HEK293T (cell line): ENCODE data around the gene CD99.

Experiments
- ARNT ChIP-seq: fragments of 450-650 bp; IDR thresholded peaks from 2 replicates; pipeline ENCODE4 v1.6.1; 2017; ENCODE audit warnings: mild to moderate bottlenecking
- BHLHE40 ChIP-seq: fragments of 450-650 bp; IDR thresholded peaks from 2 replicates; pipeline ENCODE4 v1.6.1; 2016; ENCODE audit warnings: mild to moderate bottlenecking, moderate library complexity, borderline replicate concordance
- CTBP1 ChIP-seq: fragments of 450-650 bp; IDR thresholded peaks from 2 replicates; pipeline ENCODE4 v1.6.1; 2016; ENCODE audit warnings: borderline replicate concordance
- ELF4 ChIP-seq: fragments of 450-650 bp; IDR thresholded peaks from 2 replicates; pipeline ENCODE4 v1.6.1; 2017; ENCODE audit warnings: antibody characterized with exemption
- FOXA1 ChIP-seq: fragments of 450-650 bp; IDR thresholded peaks from 2 replicates; pipeline ENCODE4 v1.6.1; 2016; ENCODE audit warnings: mild to moderate bottlenecking
- FOXK2 ChIP-seq: fragments of 450-650 bp; IDR thresholded peaks from 2 replicates; pipeline ENCODE4 v1.6.1; 2016; ENCODE audit warnings: mild to moderate bottlenecking
- FOXM1 ChIP-seq: fragments of 450-650 bp; IDR thresholded peaks from 2 replicates; pipeline ENCODE4 v1.6.1; 2017; ENCODE audit warnings: mild to moderate bottlenecking, borderline replicate concordance
- HDGF ChIP-seq: fragments of 450-650 bp; IDR thresholded peaks from 2 replicates; pipeline ENCODE4 v1.6.1; 2017; ENCODE audit warnings: antibody characterized with exemption, borderline replicate concordance
- L3MBTL2 ChIP-seq: fragments of 450-650 bp; conservative IDR thresholded peaks from 2 replicates; pipeline ENCODE4 v1.6.1; 2016; ENCODE audit warnings: mild to moderate bottlenecking
- LEF1 ChIP-seq: fragments of 450-650 bp; IDR thresholded peaks from 2 replicates; pipeline ENCODE4 v1.6.1; 2017; ENCODE audit warnings: mild to moderate bottlenecking, borderline replicate concordance
- PKNOX1 ChIP-seq: fragments of 450-650 bp; IDR thresholded peaks from 2 replicates; pipeline ENCODE4 v1.6.1; 2016
- SP1 ChIP-seq: fragments of 450-650 bp; IDR thresholded peaks from 2 replicates; pipeline ENCODE4 v1.6.1; 2017
- SUZ12 ChIP-seq: fragments of 450-650 bp; IDR thresholded peaks from 2 replicates; pipeline ENCODE4 v1.6.1; 2016; ENCODE audit warnings: mild to moderate bottlenecking
- TARDBP ChIP-seq: fragments of 450-650 bp; IDR thresholded peaks from 2 replicates; pipeline ENCODE4 v1.6.1; 2016

GRCh38 chrX:2645563-2645962 is 45.5 kb upstream of the CD99 start:
- no peak for TF ChIP-seq LEF1
- TF ChIP-seq PKNOX1, result no peak
- TF ChIP-seq SP1, result no peak
- no peak for TF ChIP-seq ELF4
- TF ChIP-seq FOXK2, result no peak
- TF ChIP-seq FOXA1, result no peak
- no peak for TF ChIP-seq BHLHE40
- TF ChIP-seq ARNT, result no peak
- TF ChIP-seq FOXM1, result no peak
- no peak for TF ChIP-seq CTBP1
- no peak for TF ChIP-seq SUZ12
- TF ChIP-seq L3MBTL2, result no peak
- TF ChIP-seq HDGF, result no peak
- TF ChIP-seq TARDBP, result no peak
